Keratinocyte (primary cell): ENCODE data around the gene MREG. TPM values are rescaled to one million over a fixed set of nuclear protein-coding genes. Genes with fewer than 3 reads are reported as not detected.

Experiments
- DNase-seq: peaks from one replicate; pipeline ENCODE4 v3.0.0-alpha.2; 2011; ENCODE audit warnings: low read depth, missing footprints, low spot score
- FAIRE-seq: peaks from 2 replicates; lab custom pipeline; 2011; peaks lifted over from hg19 to GRCh38; lab: Jason Lieb, UNC
- H2AFZ ChIP-seq: 2 replicates; pipeline ENCODE4 v1.6.0; 2012; ENCODE audit warnings: low read length, control low read depth, inconsistent platforms; ENCODE audit not compliant: control insufficient read depth
- H3K27ac ChIP-seq: 2 replicates; pipeline ENCODE4 v1.5.1; 2011; ENCODE audit warnings: low read length; ENCODE audit not compliant: control insufficient read depth, insufficient read depth
- H3K27me3 ChIP-seq: 3 replicates; pipeline ENCODE4 v1.6.0; 2011; ENCODE audit warnings: low read length; ENCODE audit not compliant: control insufficient read depth, insufficient read depth; ENCODE audit errors: extremely low read depth
- H3K36me3 ChIP-seq, 2 experiments: 2 replicates in 1 of 2; 3 replicates in 1 of 2; pipeline ENCODE4 v1.5.1; 2011; ENCODE audit warnings: low read length in 2 of 2, mild to moderate bottlenecking in 1 of 2; ENCODE audit not compliant: control insufficient read depth in 2 of 2, insufficient read depth in 2 of 2; ENCODE audit errors: extremely low read depth in 1 of 2
- H3K4me1 ChIP-seq: 3 replicates; pipeline ENCODE4 v1.5.1; 2011; ENCODE audit warnings: low read length; ENCODE audit not compliant: control insufficient read depth, insufficient read depth; ENCODE audit errors: extremely low read depth
- H3K4me2 ChIP-seq: 3 replicates; pipeline ENCODE4 v1.6.0; 2011; ENCODE audit warnings: low read depth, low read length; ENCODE audit not compliant: control insufficient read depth, insufficient read depth; ENCODE audit errors: extremely low read depth
- H3K4me3 ChIP-seq, 3 experiments: fragments of 200-600 bp in 1 of 3; sonication (generic) in 1 of 3; 2 replicates in 2 of 3; 3 replicates in 1 of 3; pipeline ENCODE4 v1.5.1; 2011 to 2016; ENCODE audit warnings: low read length in 3 of 3, mild to moderate bottlenecking in 3 of 3, control low read depth in 2 of 3, inconsistent platforms in 1 of 3, low read depth in 1 of 3, mixed read lengths in 1 of 3, mixed run types in 1 of 3, moderate library complexity in 1 of 3; ENCODE audit not compliant: control insufficient read depth in 2 of 3, insufficient read depth in 2 of 3; ENCODE audit errors: extremely low read depth in 1 of 3
- H3K79me2 ChIP-seq: 2 replicates; pipeline ENCODE4 v1.6.0; 2012; ENCODE audit warnings: low read length; ENCODE audit not compliant: control insufficient read depth, insufficient read depth
- H3K9ac ChIP-seq: 3 replicates; pipeline ENCODE4 v1.6.0; 2011; ENCODE audit warnings: low read length; ENCODE audit not compliant: control insufficient read depth, insufficient read depth; ENCODE audit errors: extremely low read depth
- H3K9me1 ChIP-seq: 3 replicates; pipeline ENCODE4 v1.6.0; 2011; ENCODE audit warnings: low read length; ENCODE audit not compliant: control insufficient read depth, insufficient read depth; ENCODE audit errors: extremely low read depth
- H3K9me3 ChIP-seq: 2 replicates; pipeline ENCODE4 v1.5.1; 2012; ENCODE audit warnings: low read depth, low read length; ENCODE audit not compliant: control insufficient read depth
- H4K20me1 ChIP-seq: 3 replicates; pipeline ENCODE4 v1.6.0; 2011; ENCODE audit warnings: low read length; ENCODE audit not compliant: control insufficient read depth, insufficient read depth; ENCODE audit errors: extremely low read depth
- EZH2 ChIP-seq: IDR thresholded peaks from one replicate; pipeline ENCODE4 v1.6.1; 2012; ENCODE audit warnings: inconsistent platforms, mild to moderate bottlenecking, low read length, moderate library complexity
- dilution Hi-C: fragments of 300-500 bp; cut with MboI; formaldehyde crosslinking; loops from one replicate; pipeline ENCODE4 v1.7.0; 2020; ENCODE audit warnings: low sequenced_read_pairs; ENCODE audit not compliant: extremely low pct_ligation_motif_present
- polyA plus RNA-seq, 5 experiments: library from polyadenylated mRNA; depleted of rRNA in 3 of 5; stranded (reverse) in 3 of 5; stranded (forward) in 1 of 5; unstranded in 1 of 5; fragments of >200 nt; gene quantifications; 1 replicate in 1 of 5; 2 replicates in 3 of 5; 3 replicates in 1 of 5; pipeline versions ENCODE4 v1.2.1 to v1.2.3, GENCODE V29; 2011 to 2012; ENCODE audit warnings: missing spikeins in 2 of 5, low read depth in 1 of 5, low replicate concordance in 1 of 5
- TF ChIP-seq, protein P1 (sequence below), 3 experiments: IDR thresholded peaks in 1 of 3; conservative IDR thresholded peaks in 1 of 3; optimal IDR thresholded peaks in 1 of 3; 2 replicates in 2 of 3; 3 replicates in 1 of 3; pipeline versions ENCODE3 to v1.5.1; 2011; ENCODE audit warnings: low read length in 3 of 3, mild to moderate bottlenecking in 3 of 3, moderate library complexity in 2 of 3, control low read depth in 1 of 3, inconsistent platforms in 1 of 3; ENCODE audit not compliant: insufficient read depth in 2 of 3; ENCODE audit errors: extremely low read depth in 1 of 3

Gene MREG
- polyA plus RNA-seq, 1 donor (not counting 4 experiments of a cell fraction or from before 2014, with no cell fraction given): 32.9 TPM

DNA sequence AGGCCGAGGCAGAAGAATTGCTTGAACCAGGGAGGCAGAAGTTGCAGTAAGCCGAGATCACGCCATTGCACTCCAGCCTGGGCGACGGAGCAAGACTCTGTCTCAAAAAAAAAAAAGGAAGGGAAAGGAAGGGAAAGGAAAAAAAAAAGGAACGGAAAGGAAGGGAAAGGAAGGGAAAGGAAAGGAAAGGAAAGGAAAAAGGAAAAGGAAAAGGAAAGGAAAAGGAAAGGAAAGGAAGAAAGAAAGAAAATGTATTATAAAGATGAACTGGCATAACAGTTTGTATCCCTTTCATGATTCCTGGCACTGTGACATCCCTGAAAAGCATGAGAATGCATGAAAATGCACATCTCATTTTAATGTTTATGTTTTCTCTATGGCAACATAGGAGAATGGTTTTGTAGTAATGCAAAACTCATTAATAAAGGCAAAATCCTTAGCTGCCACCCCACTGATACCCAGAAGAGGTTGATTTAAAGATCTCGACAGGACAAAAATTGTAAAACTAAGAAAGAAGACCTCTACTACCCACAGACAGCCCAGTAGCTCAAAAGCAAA is 11.5 kb upstream of the MREG start:
- H3K9me3 ChIP-seq: no peaks in the 10 kb centered on the region
- dilution Hi-C loops: no loop called here
- no peaks in the 10 kb centered on the region for H4K20me1 ChIP-seq
- H3K79me2 ChIP-seq: no peaks in the 10 kb centered on the region
- H3K9me1 ChIP-seq: no peaks in the 10 kb centered on the region
- no peak for FAIRE-seq
- TF ChIP-seq EZH2: no peak
- TF ChIP-seq, protein P1, sequence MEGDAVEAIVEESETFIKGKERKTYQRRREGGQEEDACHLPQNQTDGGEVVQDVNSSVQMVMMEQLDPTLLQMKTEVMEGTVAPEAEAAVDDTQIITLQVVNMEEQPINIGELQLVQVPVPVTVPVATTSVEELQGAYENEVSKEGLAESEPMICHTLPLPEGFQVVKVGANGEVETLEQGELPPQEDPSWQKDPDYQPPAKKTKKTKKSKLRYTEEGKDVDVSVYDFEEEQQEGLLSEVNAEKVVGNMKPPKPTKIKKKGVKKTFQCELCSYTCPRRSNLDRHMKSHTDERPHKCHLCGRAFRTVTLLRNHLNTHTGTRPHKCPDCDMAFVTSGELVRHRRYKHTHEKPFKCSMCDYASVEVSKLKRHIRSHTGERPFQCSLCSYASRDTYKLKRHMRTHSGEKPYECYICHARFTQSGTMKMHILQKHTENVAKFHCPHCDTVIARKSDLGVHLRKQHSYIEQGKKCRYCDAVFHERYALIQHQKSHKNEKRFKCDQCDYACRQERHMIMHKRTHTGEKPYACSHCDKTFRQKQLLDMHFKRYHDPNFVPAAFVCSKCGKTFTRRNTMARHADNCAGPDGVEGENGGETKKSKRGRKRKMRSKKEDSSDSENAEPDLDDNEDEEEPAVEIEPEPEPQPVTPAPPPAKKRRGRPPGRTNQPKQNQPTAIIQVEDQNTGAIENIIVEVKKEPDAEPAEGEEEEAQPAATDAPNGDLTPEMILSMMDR (optimal IDR thresholded peaks at IDR 0.05 in 1 of 3, IDR thresholded peaks at IDR 0.05 in 1 of 3, conservative IDR thresholded peaks at IDR 0.05 in 1 of 3; ENCODE audit: extremely low read depth in 1 of 3, insufficient read depth in 2 of 3, low read length in 3 of 3): no peak
- no peak overlapping the region for H3K4me2 ChIP-seq
- no peaks in the 10 kb centered on the region for H3K27me3 ChIP-seq
- H2AFZ ChIP-seq: no peak overlapping the region
- H3K27ac ChIP-seq: no peak overlapping the region
- H3K36me3 ChIP-seq: no peaks in the 10 kb centered on the region
- H3K4me3 ChIP-seq: no peak overlapping the region
- DNase-seq: no peak
- no peaks in the 10 kb centered on the region for H3K4me1 ChIP-seq
- no peak overlapping the region for H3K9ac ChIP-seq

DNA sequence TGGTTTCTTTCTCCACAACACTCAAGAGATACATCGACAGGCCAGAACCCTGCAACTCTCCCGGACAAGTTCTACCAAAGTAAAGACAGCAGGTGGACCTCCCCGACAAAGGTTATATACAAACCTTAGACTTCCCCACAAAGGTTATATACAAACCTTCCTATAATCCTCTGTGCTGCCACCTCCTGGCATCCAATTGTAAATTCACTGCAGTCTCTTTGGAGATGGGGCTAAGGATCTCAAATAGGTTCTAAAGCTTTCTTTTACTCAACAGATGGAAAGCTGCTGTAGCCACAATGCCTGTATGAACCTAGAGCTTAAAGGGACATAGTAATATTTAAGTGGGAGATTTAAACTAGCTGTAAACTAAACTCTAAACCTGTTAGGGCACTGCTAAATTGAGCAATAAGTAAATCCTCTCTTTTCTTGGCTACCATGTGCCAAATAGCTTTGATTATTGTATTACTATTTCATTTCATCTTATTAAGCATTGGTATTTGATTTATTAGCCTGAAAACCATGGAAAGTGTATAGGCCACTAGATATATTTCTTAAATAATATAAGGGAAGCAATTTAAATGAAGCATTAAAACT is 9.8 kb upstream of the MREG start:
- Histone ChIP-seq H2AFZ (no peak overlapping the region), H3K9me1 (no peaks in the 10 kb centered on the region), H3K36me3 (no peaks in the 10 kb centered on the region), H3K4me1 (no peaks in the 10 kb centered on the region), H3K9me3 (no peaks in the 10 kb centered on the region), H3K9ac (no peak overlapping the region), H3K4me2 (no peak overlapping the region), H3K4me3 (no peak overlapping the region), H3K27me3 (no peaks in the 10 kb centered on the region), H4K20me1 (no peaks in the 10 kb centered on the region), H3K27ac (no peak overlapping the region), H3K79me2 (no peaks in the 10 kb centered on the region)
- peak; percentile 64 for FAIRE-seq
- no peak for TF ChIP-seq EZH2
- TF ChIP-seq, protein P1 (optimal IDR thresholded peaks at IDR 0.05 in 1 of 3, IDR thresholded peaks at IDR 0.05 in 1 of 3, conservative IDR thresholded peaks at IDR 0.05 in 1 of 3; ENCODE audit: extremely low read depth in 1 of 3, insufficient read depth in 2 of 3, low read length in 3 of 3): peak; percentile 28 to 66 (median 51)
- dilution Hi-C loops: no loop called here
- DNase-seq: no peak
